Endothelial cell (in vitro differentiated cells): ENCODE results near the gene SMAD7. TPM values are rescaled to one million over a fixed set of nuclear protein-coding genes. Genes with fewer than 3 reads are reported as not detected.

Source experiments
- DNase-seq: peaks from one replicate; pipeline ENCODE4 v3.0.0; 2021; ENCODE audit warnings: low spot score
- H3K27ac Mint-ChIP-seq: one replicate; pipeline ENCODE4 v1.8.0; 2021; ENCODE audit warnings: mixed read lengths, inconsistent platforms; ENCODE audit not compliant: unreplicated experiment
- H3K27me3 Mint-ChIP-seq: one replicate; pipeline ENCODE4 v1.8.0; 2021; ENCODE audit warnings: mild to moderate bottlenecking, moderate library complexity, mixed read lengths, inconsistent platforms; ENCODE audit not compliant: unreplicated experiment
- H3K36me3 Mint-ChIP-seq: one replicate; pipeline ENCODE4 v1.8.0; 2021; ENCODE audit warnings: mild to moderate bottlenecking, low read depth, mixed read lengths, inconsistent platforms; ENCODE audit not compliant: unreplicated experiment
- H3K4me1 Mint-ChIP-seq: one replicate; pipeline ENCODE4 v1.8.0; 2021; ENCODE audit warnings: mild to moderate bottlenecking, mixed read lengths, inconsistent platforms; ENCODE audit not compliant: unreplicated experiment
- H3K4me3 Mint-ChIP-seq: one replicate; pipeline ENCODE4 v1.8.0; 2021; ENCODE audit warnings: mild to moderate bottlenecking, mixed read lengths, inconsistent platforms; ENCODE audit not compliant: unreplicated experiment
- H3K9me3 Mint-ChIP-seq: one replicate; pipeline ENCODE4 v1.8.0; 2021; ENCODE audit warnings: mixed read lengths, inconsistent platforms; ENCODE audit not compliant: unreplicated experiment
- CTCF ChIP-seq: fragments of 200-600 bp; sonication (generic); IDR thresholded peaks from one replicate; pipeline ENCODE4 v1.5.0; 2021; ENCODE audit warnings: antibody characterized with exemption; ENCODE audit not compliant: unreplicated experiment
- total RNA-seq: library from RNA; stranded (reverse); fragmentation: NEBNext Ultra II Directional; extraction: Animal tissue kit (Norgen Biotek cat#: 25700); gene quantifications from one replicate; pipeline ENCODE4 v1.2.1, GENCODE V29; 2021; ENCODE audit not compliant: unreplicated experiment

Gene SMAD7
- total RNA-seq, 1 donor from 2014 or later, result 30.1 TPM

GRCh38 chr18:48926420-48926857 lies 24.3 kb downstream of the SMAD7 start:
- DNase-seq, result no peak
- Mint-ChIP-seq H3K4me1 (peaks cover 76% of the 10 kb centered on the region), H3K4me3 (no peak overlapping the region), H3K9me3 (no peaks in the 10 kb centered on the region), H3K27me3 (peaks cover 20% of the 10 kb centered on the region), H3K36me3 (peaks cover 25% of the 10 kb centered on the region), H3K27ac (peak overlapping the region; percentile 78)
- no peak for TF ChIP-seq CTCF

GRCh38 chr18:48925491-48925780 lies 25.3 kb downstream of the SMAD7 start:
- Mint-ChIP-seq H3K27ac (no peak overlapping the region), H3K9me3 (no peaks in the 10 kb centered on the region), H3K27me3 (peaks cover 21% of the 10 kb centered on the region), H3K36me3 (peaks cover 24% of the 10 kb centered on the region), H3K4me3 (no peak overlapping the region), H3K4me1 (peaks cover 66% of the 10 kb centered on the region)
- no peak for TF ChIP-seq CTCF
- no peak for DNase-seq

DNA sequence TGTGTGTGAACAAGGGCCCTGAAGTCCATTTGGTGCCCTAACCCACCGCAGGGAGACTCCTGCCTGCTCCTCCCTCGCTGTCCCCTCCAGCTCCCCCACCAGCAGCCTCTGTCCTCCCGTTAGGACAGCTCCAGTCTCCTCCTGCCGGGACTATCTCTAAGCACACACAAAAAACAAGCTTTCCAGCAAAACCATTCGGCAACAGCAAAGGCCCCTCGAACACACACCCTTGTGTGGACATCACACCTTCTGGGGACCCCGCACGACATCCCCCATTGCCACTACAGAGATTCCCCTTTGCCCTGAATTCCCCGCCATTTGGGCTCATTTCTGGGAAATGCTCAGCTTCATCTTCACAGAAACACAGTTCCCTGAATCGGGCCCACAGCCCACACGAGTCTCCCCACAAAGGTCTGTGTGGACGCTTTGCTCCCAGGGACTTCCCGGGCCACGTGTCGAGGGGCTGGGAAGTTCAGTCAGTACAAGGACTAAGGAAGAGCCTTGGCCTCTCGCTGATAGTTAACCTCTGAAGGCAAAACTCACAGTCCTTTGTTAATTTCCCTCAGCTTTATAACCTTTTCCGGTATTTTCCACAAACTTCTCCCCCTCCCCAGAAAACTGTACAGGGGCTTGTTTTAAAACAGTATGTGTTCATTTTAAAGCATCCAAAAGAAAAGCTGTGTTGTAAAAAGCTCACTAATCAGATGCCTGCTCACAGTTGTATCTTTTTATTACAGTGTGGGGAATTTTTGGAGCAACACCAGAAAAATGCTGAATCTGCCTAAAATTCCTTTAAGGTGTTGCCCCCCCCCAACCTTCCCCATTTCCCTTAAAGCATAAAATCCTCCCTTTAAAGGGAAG lies 25.9 kb downstream of the SMAD7 start:
- no peak for TF ChIP-seq CTCF
- Mint-ChIP-seq H3K27ac (no peak overlapping the region), H3K9me3 (no peaks in the 10 kb centered on the region), H3K36me3 (peaks cover 29% of the 10 kb centered on the region), H3K4me3 (no peak overlapping the region), H3K4me1 (peaks cover 60% of the 10 kb centered on the region), H3K27me3 (peaks cover 21% of the 10 kb centered on the region)
- no peak for DNase-seq

DNA sequence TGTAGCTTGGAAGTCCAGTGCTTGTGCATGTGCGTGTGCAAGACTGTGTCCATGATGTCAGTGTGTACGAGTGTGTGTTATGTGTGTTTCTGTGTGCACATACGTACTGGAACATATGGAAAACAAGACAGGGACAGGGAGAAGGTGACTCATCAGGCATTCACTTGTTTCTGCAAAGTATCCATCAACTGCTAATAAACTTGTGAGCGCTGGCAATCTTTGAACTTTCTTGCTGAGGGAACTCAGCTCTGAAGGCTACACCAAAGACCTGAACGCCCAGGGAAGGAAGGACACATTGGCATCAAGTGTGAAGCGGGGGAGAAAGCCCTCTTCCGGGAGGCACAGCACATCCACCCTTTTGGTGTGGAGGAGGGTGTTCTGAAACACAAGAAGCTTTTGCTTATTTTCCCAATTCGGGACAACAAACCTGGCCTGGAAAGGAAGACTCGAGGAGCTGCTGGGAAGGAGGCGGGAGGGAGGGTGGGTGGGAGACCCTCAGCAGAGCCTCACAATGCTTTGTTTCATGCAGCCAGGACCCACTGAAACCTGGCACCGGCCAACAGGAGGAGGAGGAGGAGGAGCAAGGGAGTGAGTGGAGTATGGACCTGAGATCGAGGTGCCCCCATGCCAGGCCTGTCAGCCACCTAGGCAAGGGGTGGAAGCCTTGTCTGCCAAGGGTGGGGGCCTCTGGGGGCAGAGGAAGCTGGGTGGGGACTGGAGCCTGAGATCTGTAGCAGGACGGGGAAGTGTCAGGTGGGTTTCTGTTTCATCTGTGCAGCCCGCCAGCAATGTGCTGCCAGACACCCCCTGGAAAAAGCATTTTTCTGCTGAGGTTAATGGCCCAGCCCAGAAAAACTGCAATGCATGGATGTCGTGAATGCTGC lies 26.8 kb downstream of the SMAD7 start:
- Mint-ChIP-seq H3K36me3 (peaks cover 26% of the 10 kb centered on the region), H3K4me3 (peak overlapping the region; percentile 44), H3K9me3 (no peaks in the 10 kb centered on the region), H3K4me1 (peaks cover 52% of the 10 kb centered on the region), H3K27me3 (peaks cover 20% of the 10 kb centered on the region), H3K27ac (no peak overlapping the region)
- DNase-seq, result no peak
- no peak for TF ChIP-seq CTCF
